Activated CD8-positive, alpha-beta memory T cell treated with anti-CD3 and anti-CD28 coated beads for 36 hours (primary cell): ENCODE measurements around the gene MYH10. TPM values are rescaled to one million over a fixed set of nuclear protein-coding genes. Genes with fewer than 3 reads are reported as not detected.
"Not testable (repeated sequence)": the region's sequence is repeated elsewhere in the genome, so short reads cannot be mapped to it uniquely, and the experiment has no call there.

ENCODE experiments used
- CTCF ChIA-PET: fragments of 350-600 bp; sonication (Branson Sonifier 250); formaldehyde crosslinking; loops from one replicate; lab custom pipeline; 2021; ENCODE audit warnings: antibody characterized with exemption; lab: Charles Lee
- POLR2A ChIA-PET: fragments of 350-600 bp; sonication (Branson Sonifier 250); formaldehyde crosslinking; loops from one replicate; lab custom pipeline; 2021; ENCODE audit warnings: antibody characterized with exemption; lab: Charles Lee
- total RNA-seq, 2 experiments: library from RNA; stranded (reverse); gene quantifications; one replicate each; pipeline ENCODE4 v1.2.3, GENCODE V29; 2021

Gene MYH10
- total RNA-seq, 2 experiments from 2014 or later, result 11.8 to 13.1 TPM

- CTCF ChIA-PET, result no interaction called here
- POLR2A ChIA-PET, result no interaction called here
Measured at GRCh38 chr17:8576559-8577294, 53.8 kb downstream of the MYH10 start.

- POLR2A ChIA-PET, result no interaction called here
- CTCF ChIA-PET, result no interaction called here
Measured at GRCh38 chr17:8574687-8575086, 55.8 kb downstream of the MYH10 start.

DNA sequence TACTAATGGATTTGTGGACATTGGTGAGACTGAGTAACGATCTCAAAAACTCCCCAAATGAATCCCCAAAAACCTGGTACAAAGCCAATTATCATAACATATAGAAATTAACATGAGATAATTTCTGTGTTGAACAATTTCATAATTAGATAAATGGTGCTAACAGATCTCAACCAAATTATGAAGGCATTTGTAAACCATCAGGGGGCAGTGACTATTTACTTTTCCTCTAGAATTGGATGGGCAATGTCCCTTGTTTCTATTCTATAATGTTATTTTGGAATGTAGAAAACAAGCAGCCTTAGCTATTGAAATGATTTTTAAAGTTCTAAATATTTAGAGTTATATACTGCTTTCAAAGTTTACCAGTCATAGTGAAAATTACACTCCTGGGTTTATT lies 57.8 kb downstream of the MYH10 start:
- ChIA-PET POLR2A (no interaction called here), CTCF (interaction anchor here (0.6 kb wide), 1 partner anchor 13 kb away, joined by 3 read pairs; no protein-coding TSS in a partner anchor)

DNA sequence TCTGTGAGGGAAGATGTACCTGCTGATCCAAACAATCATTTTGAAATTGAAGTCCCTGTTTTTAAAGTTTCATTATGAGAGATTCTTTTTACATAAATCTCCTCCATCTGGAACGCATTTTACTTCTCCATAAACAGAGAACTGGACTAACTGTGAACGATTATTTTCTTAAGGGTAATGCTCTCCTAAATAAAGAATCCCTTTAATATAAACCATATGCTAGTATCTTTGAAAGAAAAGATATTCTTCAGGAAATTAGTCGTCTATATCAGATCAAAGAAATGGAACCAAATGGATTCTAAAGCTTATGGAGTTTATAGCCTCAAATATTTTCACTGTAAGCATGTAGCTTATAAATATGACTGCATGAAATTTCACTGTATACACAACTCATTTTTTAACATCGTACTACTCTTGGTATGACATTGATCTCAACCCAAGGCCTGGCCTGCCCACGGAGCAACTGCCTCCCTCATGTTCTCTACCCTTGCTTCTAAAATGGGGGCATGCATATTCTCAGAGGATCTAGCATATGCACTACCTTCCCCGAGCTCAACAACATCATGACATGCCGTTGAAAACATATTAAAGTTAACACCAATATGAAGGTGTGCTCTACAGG lies 66.4 kb downstream of the MYH10 start:
- CTCF ChIA-PET, result no interaction called here
- POLR2A ChIA-PET, result no interaction called here

DNA sequence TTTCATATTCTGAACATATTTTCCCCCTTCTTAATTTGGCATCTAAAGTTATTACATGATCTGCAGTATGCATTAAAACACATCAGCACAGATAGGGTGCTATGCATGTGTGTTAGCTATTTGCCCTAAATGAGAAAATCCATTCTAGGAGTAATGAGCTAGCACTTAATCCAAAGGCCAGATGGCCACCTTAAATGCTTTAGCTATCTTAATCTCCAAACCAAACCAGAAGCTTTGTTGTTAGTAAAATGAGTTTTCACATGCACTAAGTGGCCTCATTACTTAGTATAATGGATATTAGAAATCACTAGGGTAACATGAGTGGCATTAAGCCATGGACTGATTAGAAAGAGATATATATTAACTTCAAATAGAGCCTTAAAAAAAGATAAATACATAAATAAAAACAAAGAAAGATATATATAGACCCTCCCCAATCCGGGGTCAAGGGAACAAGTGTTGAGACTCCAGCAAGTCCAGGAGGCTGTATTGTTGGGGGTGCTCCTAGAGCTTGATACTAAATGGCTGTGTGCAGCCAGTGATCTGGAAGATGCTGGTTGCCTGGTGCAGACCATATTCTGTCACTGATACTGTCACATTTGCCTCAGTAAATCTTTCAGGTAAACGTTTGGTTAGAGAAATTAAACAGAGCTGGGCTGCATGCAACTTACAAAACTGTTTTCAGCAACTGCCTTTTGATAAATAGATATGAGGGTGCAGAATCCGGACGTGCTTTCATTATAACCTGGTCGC lies 67.3 kb downstream of the MYH10 start:
- ChIA-PET POLR2A (no interaction called here), CTCF (no interaction called here)

- ChIA-PET CTCF (no interaction called here), POLR2A (no interaction called here)
Measured at GRCh38 chr17:8558144-8558543, 72.4 kb downstream of the MYH10 start.

DNA sequence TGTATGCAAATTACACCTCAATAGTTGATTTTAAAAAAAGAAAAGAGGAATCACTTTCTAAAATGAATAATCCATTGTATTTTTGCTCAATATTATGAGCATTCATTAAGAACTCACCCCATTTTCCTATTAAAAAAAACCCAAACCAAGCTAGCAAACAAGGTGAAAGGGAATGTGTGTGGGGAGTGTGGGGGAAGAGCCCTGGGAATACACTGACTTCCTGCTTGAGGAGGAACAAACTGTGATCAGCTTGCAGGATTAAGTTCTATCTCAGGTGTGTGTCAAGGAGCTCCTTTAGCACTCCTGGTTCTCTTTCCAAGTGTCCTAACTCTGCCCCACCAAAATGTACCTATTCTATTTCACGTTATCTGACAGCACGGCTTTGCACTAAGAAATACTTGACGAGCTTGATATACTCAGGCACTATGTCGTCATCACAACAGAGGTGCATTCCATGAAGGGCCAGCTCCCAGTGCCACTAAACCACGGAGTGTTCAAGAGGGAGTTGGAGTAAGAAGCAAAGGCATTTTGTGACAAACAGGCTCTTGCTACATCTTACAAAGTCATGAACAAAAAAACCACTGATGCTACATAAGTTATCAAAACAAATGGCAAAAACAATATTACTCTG lies 73.2 kb downstream of the MYH10 start:
- ChIA-PET CTCF (no interaction called here), POLR2A (interaction anchor here (0.7 kb wide), 1 partner anchor 584 kb away, joined by 4 read pairs; no protein-coding TSS in a partner anchor)

DNA sequence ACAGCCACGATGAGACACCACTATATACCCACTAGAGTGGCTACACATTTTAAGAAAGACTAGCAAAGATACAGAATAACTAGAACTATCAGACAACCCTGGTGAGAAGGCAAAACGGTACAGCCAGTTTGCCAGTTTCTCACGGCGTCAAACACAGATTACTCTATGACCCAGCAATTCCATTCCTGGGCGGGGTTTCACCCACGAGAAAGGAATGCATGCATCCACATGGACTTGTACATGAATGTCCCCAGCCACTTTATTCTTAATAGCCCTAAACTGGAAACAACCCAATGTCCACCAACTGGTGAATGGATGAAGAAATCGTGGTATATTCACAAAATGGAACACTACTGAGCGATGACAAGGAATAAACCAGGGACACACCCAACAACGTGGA lies 74.5 kb downstream of the MYH10 start:
- ChIA-PET POLR2A (no interaction called here), CTCF (no interaction called here)

GRCh38 chr17:8555062-8555461 lies 75.5 kb downstream of the MYH10 start:
- CTCF ChIA-PET, result no interaction called here
- POLR2A ChIA-PET, result no interaction called here

GRCh38 chr17:8552577-8553320 lies 77.8 kb downstream of the MYH10 start:
- ChIA-PET CTCF (interaction anchor here (0.6 kb wide), 1 partner anchor 230 kb away, joined by 3 read pairs; no protein-coding TSS in a partner anchor), POLR2A (no interaction called here)

GRCh38 chr17:8542599-8543502 lies 87.7 kb downstream of the MYH10 start:
- POLR2A ChIA-PET, result no interaction called here
- CTCF ChIA-PET, result no interaction called here

DNA sequence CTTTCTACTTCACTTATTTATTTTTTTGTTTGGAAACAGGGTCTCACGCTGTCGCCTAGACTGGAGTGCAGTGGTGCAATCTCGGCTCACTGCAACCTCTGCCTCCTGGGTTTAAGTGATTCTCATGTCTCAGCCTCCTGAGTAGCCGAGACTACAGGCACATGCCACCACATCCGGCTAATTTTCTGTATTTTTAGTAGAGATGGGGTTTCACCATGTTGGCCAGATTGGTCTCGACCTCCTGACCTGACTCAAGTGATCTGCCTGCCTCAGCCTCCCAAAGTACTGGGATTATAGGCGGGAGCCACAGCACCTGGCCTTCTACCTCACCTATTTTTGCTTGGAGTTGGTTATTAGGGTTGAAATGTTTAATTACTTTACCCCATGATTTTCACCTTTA lies 90.5 kb downstream of the MYH10 start:
- POLR2A ChIA-PET, CTCF ChIA-PET: not testable (repeated sequence)

GRCh38 chr17:8537734-8538133 lies 92.8 kb downstream of the MYH10 start:
- ChIA-PET POLR2A (no interaction called here), CTCF (no interaction called here)

GRCh38 chr17:8534498-8535188 lies 95.9 kb downstream of the MYH10 start:
- ChIA-PET POLR2A (no interaction called here), CTCF (no interaction called here)

GRCh38 chr17:8532021-8532420 lies 98.5 kb downstream of the MYH10 start:
- POLR2A ChIA-PET, result no interaction called here
- CTCF ChIA-PET, result interaction anchor here (0.7 kb wide), 1 partner anchor 14 kb away, joined by 3 read pairs; no protein-coding TSS in a partner anchor

- ChIA-PET POLR2A (no interaction called here), CTCF (no interaction called here)
Measured at GRCh38 chr17:8522577-8522976, 107.9 kb downstream of the MYH10 start.

DNA sequence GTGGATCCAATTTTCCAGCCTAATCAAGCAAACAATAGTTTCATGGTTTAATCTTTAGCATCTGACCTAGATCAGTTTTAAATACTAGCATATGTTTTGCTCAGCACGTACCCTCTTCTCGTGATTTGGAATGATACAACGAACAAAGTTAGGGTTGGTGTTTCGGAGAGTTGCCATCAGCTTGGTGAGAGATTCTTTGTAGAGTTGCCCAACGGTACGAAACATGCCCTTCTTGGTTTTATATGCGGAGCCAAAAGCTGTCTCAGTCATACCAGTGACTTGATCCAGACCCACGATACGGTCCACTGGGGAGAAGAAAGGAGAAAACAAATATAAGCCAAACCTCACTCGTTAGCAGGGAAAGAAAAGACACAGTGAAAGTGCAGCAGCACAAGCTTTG lies 109.5 kb downstream of the MYH10 start:
- ChIA-PET CTCF (no interaction called here), POLR2A (no interaction called here)

- ChIA-PET CTCF (no interaction called here), POLR2A (no interaction called here)
Measured at GRCh38 chr17:8518850-8519249, 111.7 kb downstream of the MYH10 start.
